ENCODE data around the gene SSX4.
"Not testable (repeated sequence)": the region's sequence is repeated elsewhere in the genome, so short reads cannot be mapped to it uniquely, and the experiment has no call there.

The SSX4 gene, protein sequence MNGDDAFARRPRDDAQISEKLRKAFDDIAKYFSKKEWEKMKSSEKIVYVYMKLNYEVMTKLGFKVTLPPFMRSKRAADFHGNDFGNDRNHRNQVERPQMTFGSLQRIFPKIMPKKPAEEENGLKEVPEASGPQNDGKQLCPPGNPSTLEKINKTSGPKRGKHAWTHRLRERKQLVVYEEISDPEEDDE

DNA sequence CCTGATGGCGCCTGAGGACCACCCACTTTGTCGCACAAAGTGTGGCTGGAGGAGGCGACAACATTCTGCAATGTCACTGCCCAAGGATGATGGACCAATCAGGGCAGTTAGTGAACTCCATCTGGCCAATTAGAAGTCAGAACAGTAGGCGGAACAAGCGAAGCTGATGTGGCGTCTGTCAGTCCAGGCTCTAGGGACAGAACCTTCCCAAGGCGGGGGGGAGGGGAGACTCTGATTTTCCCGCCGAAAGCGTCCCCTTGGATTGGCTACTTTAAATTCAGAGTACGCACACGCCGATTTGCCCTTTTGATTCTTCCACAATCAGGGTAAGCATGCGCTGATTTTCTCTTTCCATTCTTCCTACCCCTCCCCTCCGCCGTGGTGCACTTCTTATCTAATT, at the start of gene SSX4:
SSX4 (plus strand) TSS at position 301 of the 400 bp plus-strand sequence. CDS start 515 bp downstream, outside the sequence.
- DNase-seq, result not testable (repeated sequence)

DNA sequence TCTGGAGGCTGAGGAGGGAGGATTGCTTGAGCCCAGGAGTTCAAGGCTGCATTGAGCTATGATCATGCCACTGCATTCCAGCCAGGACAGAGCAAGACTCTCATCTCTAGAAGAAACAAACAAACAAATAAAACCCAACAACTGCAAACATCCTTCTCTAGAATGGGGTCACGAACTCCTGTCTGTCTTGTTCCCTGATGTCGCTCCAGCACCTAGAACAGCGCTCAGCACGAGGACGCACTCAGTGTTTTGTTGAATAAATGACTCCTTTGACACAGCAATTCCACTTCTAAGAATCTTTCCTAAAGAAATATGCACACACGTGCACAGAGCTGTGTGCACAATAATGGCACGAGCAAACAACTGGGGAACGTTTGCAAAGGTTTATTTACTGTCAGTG, 37.3 kb upstream of the SSX4 start:
- DNase-seq, result not testable (repeated sequence)

DNA sequence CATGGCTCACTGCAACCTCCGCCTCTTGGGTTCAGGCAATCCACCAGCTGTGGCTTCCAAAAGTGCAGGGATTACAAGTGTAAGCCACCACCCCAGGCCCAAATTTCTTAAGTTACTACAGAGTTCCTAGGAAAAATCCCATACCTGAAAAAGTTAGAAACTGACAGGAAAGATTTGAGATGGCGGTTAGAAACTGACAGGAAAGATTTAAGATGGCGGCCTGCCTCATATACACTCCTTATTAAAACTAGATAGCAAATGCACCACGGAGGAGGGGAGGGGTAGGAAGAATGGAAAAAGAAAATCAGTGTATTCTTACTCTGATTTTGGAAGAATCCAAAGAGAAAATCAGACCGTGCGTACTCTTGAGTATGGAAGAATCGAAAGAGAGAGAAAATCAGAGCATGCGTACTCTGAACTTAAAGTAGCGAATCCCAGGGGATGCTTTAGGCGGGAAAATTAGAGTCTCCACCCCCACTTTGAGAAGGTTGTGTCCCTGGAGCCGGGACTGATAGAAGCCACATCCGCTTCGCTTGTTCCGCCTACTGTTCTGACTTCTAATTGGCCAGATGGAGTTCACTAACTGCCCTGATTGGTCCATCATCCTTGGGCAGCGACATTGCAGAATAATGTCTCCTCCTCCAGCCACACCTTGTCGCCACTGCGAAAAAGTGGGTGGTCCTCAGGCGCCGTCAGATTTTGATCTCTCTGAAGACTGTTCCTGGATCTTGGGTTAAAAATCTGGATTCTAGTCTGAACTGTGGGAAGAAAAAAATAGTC, 26.8 kb upstream of the SSX4 start, which contains the start of gene SSX3:
SSX3 (minus strand) TSS at position 389 of the 780 bp plus-strand sequence. CDS start 1,454 bp downstream, outside the sequence.
- DNase-seq, result not testable (repeated sequence)

DNA sequence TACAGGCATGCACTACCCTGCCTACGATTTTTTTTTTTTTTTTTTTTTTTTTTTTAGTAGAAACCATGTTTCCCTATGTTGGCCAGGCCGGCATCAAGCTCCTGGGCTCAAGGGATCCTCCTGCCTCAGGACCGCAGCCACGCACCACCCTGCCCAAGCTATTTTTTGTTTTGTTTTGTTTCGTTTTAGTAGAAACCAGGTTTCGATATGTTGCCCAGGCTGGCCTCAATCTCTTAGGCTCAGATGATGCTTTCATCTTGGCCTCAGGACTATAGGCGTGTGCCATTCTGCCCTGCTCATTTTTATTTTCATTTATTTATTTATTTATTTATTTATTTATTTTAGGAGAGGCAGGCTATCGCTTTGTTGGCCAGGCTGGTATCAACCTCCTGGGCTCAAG, 25.7 kb upstream of the SSX4 start:
- no peak for DNase-seq

DNA sequence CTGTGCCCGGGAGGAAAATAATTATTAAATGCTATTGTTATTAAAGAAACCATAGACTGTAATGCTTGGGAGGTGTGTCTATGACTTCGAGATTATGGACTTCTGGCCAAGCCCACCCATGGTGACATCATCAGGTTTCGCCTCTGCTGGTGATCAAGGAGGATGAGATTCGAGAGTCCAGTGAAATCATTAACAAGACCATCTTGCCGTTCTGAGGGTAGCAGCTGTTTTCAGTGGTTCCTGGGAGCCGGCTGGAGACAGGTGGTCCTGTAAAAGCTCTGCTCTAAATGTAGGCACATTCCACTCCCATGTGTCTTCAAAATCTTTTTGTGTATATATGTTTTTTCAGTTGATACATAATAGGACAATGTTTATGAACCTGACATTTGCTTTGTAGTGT, 24.1 kb upstream of the SSX4 start:
- DNase-seq, result not testable (repeated sequence)

DNA sequence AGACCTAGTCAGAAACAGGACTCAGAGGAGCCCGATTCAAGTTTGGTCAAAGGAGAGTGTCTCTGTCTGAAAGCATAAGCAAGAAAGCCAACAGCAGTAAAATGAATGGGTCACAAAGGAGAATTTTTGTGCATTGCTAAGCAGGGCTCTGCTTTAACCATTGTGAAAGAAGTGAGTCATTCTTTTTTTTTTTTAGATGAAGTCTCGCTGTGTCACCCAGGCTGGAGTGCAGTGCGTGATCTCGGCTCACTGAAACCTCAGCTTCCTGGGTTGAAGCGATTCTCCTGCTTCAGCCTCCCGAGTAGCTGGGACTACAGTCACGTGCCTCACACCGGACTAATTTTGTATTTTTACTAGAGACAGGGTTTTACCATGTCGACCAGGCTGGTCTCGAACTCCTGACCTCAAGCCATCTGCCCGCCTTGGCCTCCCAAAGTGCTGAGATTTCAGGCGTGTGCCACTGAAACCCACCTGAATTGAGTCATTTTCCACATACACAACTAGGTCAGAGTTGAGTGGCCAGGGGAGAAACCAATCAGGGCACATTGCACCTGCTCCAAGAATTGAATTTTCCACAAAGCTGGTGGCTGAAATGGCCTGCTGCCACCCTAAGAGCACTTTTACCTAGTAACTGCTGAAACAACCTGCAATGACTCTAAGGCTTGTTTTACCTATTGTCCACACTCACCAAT, 15.5 kb upstream of the SSX4 start:
- not testable (repeated sequence) for DNase-seq

DNA sequence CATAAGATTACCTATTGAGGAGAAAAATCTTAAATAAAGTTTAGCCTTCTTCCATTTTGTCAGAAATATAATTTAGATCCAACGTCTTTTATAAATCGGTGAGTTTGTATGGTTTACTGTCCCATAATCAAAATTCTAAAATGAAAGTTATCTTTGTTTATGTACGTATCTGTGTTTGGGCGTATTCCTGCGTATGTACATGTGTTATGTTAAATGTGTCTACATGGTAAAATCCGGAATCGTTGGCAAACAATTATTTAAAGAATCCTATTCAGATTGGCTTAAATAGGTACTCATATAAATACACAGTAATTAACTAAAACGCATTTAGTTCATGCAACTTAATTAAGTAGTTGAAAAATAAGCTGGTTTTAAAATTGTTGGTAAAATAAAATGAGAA, 12.9 kb upstream of the SSX4 start:
- not testable (repeated sequence) for DNase-seq

DNA sequence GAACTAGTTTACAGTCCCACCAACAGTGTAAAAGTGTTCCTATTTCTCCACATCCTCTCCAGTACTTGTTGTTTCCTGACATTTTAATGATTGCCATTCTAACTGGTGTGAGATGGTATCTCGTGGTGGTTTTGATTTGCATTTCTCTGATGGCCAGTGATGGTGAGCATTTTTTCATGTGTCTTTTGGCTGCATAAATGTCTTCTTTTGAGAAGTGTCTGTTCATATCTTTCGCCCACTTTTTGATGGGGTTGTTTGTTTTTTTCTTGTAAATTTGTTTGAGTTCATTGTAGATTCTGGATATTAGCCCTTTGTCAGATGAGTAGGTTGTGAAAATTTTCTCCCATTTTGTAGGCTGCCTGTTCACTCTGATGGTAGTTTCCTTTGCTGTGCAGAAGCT, 13.6 kb downstream of the SSX4 start:
- DNase-seq, result not testable (repeated sequence)

DNA sequence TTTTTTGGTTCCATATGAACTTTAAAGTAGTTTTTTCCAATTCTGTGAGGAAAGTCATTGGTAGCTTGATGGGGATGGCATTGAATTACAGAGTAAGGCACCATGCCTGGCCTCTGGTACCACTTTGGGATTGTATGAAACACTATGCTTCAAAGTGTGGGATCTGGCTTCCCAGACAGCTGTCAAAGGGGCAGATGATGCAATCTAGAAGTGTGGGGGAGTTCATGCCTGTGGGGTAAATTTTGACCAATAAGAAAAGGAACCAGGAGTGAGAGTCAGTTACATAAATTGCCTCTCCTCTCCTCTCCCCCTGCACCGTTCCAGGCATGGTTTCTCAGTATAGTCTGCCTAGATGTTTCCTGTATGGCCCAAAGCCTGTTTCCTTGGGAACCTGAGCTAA, 14.5 kb downstream of the SSX4 start:
- not testable (repeated sequence) for DNase-seq

DNA sequence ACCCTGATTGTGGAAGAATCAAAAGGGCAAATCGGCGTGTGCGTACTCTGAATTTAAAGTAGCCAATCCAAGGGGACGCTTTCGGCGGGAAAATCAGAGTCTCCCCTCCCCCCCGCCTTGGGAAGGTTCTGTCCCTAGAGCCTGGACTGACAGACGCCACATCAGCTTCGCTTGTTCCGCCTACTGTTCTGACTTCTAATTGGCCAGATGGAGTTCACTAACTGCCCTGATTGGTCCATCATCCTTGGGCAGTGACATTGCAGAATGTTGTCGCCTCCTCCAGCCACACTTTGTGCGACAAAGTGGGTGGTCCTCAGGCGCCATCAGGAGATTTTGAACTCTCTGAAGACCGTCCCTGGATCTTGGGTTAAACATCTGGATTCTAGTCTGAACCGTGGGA, 28.5 kb downstream of the SSX4 start, which contains the start of gene SSX4B:
SSX4B (minus strand) TSS at position 101 of the 400 bp plus-strand sequence. CDS start 588 bp downstream, outside the sequence.
- not testable (repeated sequence) for DNase-seq

DNA sequence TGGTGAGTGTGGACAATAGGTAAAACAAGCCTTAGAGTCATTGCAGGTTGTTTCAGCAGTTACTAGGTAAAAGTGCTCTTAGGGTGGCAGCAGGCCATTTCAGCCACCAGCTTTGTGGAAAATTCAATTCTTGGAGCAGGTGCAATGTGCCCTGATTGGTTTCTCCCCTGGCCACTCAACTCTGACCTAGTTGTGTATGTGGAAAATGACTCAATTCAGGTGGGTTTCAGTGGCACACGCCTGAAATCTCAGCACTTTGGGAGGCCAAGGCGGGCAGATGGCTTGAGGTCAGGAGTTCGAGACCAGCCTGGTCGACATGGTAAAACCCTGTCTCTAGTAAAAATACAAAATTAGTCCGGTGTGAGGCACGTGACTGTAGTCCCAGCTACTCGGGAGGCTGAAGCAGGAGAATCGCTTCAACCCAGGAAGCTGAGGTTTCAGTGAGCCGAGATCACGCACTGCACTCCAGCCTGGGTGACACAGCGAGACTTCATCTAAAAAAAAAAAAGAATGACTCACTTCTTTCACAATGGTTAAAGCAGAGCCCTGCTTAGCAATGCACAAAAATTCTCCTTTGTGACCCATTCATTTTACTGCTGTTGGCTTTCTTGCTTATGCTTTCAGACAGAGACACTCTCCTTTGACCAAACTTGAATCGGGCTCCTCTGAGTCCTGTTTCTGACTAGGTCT, 43.8 kb downstream of the SSX4 start:
- not testable (repeated sequence) for DNase-seq

DNA sequence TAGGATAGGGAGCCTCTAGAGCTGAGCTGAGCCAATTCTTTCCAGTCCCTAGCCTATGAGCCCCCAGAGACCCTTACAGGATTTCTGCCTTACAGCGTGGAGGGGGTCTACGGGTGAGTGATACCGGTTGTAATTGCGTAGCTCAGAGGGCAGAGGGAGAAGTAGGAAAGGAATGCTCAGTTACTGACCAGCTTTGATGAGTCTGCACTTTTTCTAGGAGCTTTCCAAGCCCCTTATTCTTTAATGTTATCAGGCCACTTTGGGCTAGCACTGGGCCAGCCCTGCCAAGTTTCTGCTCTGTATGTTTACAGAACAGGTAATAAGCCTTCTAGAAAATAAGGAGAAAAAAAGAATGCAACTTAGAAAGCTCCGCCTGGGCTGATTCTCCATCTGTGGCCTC, 46.3 kb downstream of the SSX4 start:
- DNase-seq, result not testable (repeated sequence)

DNA sequence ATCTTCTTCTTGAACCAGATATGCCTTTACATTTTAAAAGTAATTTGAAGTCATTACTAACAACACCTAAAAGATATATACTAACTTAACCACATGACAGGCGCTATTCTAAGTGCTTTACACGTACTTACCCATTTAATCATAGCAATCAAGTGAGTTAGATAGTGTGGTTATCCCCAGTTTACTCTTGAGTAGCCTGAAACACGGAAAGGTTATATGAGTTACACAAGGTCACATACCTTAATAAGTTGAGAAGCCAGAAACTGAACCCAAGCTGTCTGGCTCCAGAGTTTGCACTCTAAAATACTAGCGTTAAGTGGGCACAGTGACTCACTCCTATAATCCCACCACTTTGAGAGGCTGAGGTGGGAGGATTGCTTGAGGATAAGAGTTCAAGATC, 46.8 kb downstream of the SSX4 start:
- not testable (repeated sequence) for DNase-seq

DNA sequence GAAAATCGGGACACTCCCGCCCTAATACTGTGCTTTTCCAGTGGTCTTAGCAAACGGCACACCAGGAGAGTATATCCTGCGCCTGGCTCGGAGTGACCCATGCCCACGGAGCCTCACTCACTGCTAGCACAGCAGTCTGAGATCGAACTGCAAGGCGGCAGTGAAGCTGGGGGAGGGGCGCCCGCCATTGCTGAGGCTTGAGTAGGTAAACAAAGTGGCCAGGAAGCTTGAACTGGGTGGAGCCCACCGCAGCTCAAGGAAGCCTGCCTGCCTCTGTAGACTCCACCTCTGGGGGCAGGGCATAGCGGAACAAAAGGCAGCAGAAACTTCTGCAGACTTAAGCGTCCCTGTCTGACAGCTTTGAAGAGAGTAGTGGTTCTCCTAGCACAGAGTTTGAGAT, 50.4 kb downstream of the SSX4 start:
- not testable (repeated sequence) for DNase-seq
